Measurements from ENCODE around the gene RAB17.

The RAB17 gene

DNA sequence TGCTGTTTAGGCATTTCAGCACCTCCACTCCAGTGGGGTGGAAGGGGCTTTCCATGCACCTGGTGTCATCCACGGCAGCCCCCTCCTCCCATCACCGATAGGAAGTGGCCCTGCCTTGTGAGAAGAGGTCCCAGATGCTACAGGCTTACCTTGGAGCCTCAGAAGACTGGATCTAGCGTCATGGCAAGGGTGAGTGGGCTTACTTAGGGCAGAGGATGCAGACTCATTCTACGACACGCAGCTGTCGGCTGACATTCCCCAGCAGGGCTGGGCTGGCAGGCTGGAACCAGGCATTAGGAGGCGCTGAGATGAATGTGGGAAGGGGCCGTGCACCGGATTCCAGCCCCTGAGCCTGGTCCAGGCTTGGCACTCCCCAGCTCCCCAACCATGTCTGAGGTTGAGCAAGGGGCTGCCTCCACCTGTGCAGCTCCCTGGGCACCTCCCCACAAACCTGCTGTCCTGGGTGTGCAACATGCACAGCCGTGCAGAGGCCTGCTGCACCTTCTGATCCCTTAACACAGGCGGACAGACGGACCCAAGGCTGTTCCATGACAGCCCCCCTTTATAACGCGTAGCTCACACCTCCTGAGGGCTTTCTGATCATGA lies 25.9 kb downstream of the RAB17 start:
- no peak for DNase-seq (ENCODE audit: low read depth in 2 of 2)

DNA sequence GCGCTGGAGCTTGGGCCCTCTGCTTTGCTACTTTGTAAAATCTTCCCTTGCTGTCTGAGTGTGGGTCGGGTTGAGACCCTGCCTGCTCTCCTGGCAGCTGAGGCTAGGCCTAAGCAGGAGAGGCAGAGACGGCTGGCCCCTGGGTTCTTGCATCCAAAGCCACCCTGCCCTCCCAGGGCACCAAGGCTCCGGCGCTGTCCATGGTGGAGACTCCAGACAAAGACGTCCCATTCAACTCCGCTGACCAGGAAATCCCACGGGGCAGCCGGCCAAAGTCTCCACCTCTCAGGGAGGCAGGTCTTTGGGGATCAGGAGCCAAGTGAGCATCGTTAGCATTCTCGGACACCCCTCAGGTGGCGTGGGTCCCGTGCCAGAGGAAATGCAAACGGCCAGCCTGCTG lies 26.7 kb downstream of the RAB17 start:
- DNase-seq (ENCODE audit: low read depth in 2 of 2): no peak

DNA sequence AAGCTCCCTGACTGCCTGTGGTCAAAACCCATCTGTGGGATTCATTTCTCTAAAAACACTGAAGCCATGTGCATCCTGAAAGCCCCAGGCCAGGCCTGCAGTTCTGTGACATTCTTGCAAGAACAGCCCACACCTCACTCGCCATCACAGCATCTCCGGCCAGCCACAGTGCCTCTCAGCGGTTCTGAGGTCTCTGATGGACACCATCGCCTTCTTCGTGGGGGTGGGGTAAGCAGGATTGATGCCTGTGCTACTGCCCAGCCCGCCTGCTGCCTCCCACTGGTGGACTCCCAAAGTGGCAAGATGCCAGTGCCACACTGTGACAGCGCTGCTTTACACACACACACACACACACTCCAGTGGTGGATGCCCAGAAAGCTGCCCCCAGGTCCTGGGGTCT lies 29.3 kb downstream of the RAB17 start:
- DNase-seq (ENCODE audit: low read depth in 2 of 2): no peak

DNA sequence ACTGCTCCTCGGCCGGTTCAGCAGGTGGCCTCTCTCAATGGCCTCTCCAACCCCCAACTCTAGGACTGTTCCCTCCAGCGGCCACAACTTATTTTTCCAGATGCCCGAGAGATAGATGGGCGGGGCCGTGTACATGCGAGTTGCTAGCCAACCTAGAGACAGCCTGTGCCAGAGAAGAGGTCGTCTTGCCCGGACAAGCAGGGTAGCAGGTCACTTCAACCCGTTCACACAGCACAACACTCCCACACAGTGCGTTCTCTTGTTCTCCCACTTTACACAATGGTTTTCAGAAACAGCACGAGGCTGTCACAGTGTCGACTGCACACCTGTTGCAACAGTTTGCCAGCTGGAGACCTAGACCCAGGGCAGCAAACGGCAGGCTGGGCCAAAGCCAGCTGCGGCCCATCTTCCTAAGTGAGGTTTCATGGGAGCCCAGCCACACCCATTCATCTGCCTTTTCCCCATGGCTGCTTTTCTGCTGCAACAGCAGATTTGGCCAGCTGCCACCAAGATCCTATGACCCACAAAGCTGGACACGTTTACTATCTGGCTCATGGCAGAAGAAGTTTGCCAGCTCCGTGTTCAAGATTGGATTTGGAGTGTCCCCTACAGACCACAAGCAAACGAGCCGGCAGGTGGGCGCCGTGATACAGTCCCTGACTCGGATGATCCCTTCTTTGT lies 31.4 kb downstream of the RAB17 start:
- no peak for DNase-seq (ENCODE audit: low read depth in 2 of 2)

DNA sequence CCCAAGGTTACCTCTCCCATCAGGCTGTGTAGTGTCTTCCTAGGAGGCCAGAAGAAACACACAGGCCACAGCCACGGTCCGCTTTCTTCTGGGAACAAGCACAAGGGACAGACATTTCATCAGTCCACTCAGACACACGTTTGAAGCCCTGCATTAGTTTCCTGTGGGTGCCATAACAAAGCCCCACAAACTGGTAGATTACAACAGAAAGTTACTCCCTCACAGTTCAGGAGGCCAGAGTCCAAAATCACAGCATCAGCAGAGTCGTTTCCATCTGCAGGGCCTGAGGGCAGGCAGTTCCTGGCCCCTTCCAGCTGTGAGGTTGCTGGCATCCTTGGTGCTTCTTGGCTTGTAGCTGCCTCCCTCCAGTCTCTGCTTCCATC lies 32.9 kb downstream of the RAB17 start:
- DNase-seq (ENCODE audit: low read depth in 2 of 2): no peak

DNA sequence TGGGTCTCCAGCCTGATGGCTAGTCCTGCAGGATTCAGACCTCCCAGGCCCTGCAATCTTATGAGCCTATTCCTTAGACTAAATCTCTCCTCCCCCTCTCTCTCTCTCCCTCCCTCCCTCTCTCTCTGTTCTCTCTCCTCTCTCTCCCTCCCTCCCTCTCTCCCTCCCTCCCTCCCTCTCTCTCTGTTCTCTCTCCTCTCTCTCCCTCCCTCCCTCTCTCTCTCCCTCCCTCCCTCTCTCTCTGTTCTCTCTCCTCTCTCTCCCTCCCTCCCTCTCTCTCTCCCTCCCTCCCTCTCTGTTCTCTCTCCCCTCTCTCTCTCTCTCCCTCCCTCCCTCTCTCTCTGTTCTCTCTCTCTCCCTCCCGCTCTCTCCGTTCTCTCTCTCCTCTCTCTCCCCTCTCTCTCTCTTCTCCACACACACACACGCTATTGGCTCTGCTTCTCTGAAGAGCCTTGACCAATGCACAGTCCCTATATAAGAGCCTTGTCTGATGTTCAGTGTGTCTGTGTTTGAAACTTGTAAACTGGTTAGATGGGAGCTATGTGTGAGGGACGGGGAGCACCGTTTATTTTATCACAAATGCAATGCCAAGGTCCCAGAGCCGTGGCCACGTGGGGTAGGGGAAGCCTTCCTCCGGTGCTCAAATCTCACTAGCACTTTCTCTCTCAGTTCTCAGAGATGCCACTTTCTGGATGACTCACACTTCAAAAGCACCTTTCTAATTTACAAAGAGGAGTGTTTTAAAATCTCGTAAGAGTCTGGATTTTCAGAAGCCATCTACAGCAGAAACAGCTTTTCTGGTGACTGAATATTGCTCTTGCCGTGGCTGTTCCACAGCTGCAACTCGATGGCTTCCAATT lies 33.5 kb downstream of the RAB17 start:
- no peak for DNase-seq (ENCODE audit: low read depth in 2 of 2)

DNA sequence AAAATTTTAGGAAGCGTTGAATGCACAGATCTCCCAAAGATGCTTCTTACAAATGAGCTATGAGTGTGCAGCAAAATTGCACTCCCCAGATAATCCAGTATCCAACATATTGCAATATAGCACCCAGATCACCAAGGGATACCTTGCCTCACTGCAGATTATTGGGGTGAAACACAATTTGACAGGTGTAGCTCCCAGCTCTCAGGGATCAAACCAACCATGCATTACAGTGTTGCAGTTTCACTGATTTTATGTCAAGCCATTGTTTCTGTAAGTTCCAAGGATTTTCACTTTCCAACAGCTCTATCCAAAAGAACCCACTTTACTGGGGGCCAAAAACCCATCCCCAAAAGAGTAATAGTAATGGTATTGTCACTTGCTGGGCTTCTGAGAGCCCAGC lies 35.0 kb downstream of the RAB17 start:
- no peak for DNase-seq (ENCODE audit: low read depth in 2 of 2)

DNA sequence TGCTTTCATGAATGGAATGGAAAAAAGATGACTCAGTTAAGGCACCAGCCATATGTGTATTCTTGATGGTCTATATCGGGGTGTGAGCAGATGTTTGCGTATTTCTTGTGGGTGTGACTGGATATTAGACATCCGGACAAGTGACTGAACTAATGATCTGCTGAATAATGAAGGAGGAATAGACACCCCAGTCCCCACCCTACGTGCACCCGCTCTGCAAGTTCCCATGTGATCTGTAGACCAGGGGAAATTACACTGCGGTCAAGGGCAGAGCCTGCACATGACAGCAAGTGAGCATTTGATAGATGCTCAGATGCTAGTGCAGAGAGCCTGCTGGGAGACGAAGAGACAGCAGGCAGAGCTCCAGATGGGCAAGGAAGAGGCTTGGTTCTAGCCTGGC lies 36.6 kb downstream of the RAB17 start:
- DNase-seq (ENCODE audit: low read depth in 2 of 2): no peak

DNA sequence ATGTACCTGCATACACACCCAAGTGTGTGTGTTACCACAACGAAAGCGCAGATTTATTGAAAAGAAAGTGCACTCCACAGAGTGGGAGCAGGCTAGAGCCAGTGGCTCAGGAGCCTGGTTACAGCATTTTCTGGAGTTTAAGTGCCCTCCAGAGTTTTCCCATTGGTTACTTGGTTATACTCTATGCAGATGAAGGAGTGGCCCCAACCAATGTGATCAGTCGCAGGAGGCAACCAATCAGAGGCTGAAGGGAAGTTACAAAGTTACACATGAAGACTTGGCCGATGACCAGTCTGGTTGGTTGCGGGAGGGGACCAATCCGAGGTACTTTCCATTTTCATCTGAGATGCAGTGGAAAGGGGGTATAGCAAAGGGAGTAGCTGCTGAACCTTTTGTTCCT lies 37.6 kb downstream of the RAB17 start:
- no peak for DNase-seq (ENCODE audit: low read depth in 2 of 2)

DNA sequence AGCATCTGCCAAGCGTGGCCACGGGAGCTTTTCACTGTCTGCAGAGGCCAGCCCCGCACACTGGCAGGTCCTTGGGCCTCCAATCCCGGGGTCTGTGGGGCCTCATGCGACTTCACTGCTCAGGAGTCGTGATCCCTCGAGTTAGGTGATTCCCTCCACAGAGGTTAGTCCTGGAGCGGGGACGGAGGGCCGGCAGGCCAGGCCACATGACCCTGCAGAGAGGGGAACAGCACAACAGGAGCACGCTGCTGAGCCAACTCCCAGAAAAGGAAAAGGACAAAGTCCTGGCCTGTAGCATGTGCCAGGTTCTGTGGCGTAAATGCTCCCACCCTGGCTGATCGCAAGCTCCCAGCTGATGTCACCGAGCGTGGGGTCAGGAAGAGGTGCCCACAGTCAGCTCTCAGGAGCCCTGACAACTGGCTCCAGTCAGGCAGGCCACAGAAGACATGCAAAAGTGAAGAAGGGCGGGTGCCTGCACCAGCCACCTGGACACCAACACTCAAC lies 39.4 kb downstream of the RAB17 start:
- no peak for DNase-seq (ENCODE audit: low read depth in 2 of 2)

DNA sequence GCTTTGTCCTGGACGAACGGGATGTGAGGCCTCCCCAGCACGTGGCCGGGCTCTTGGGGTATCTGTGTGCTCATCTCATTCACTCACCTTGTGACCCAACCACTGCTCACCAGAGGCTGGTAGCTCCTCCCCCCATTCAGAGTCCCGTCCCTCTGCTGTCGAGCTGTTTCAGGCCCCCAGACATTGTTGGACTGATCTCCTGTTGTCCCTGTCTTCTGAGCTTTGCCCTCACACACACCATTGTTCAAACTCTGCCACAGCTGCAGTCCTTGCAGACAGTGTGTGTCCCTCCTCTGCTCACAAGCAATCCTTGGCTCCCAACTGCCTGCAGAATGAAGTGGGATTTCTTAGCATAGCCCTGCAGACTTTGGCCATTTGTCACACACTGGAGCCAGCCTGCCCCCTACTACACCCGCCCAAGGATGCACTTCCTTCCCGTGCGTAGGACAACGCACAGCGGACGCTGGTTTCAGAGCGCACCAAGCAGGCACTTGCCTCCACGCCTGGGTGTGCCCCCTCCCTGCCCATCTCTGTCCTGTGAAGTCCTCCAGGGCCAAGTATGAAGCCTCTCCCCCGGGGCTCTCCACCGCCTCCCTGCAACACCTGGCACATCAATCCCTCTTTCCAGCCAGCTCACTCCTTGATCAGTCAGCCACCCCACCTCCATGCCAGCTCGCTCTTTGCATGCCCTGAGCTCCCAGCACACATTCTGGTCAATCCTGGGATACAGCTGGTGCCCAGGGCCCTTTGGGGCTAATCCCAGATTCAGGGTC lies 40.7 kb downstream of the RAB17 start:
- DNase-seq (ENCODE audit: low read depth in 2 of 2): no peak

DNA sequence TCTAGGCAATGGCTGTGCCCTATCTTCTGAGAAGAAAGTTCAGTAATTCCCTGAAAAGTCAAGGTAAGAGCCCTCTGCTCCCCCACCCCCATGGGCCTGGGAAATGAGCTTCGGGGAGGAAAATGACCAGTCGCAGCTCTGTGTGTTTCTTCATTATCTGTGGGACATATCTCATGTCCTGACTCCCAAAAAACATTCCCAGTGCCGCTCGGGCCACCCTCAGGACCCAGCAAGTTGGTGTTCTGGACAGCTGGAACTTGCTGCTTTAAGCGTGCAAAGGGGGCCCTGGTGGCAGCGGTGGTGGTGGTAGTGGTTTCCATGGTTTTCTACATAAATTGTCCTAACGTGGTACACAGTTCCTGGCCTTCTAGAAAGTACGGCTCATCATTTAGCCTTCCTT lies 41.3 kb downstream of the RAB17 start:
- no peak for DNase-seq (ENCODE audit: low read depth in 2 of 2)

DNA sequence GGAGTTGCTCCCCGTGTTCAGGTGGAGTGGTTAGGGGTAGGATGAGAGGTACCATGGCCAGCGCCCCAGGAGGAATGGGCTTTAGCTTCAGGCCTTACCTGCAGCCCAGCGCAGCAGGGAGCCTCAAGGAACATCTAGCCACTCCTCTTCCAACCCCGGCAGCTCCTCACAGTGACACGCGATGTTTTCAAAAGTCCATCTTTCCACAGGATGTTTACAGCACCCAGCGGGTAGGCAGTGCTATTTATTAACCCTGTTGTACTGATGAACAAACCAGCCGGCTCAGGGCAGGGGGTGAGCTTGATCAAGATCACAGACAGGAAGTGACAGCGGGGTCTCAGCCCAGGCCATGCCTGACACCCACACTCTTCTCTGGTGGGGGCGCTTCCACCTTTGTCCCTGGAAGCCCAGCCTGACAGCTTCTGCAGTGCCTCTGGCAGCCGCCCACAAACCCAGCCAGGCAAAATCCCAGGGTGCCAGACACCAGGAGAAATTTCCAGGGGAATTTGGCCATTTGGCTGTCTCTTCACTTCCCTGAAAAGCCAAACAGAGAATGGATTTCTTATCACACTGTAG lies 42.6 kb downstream of the RAB17 start:
- no peak for DNase-seq (ENCODE audit: low read depth in 2 of 2)

DNA sequence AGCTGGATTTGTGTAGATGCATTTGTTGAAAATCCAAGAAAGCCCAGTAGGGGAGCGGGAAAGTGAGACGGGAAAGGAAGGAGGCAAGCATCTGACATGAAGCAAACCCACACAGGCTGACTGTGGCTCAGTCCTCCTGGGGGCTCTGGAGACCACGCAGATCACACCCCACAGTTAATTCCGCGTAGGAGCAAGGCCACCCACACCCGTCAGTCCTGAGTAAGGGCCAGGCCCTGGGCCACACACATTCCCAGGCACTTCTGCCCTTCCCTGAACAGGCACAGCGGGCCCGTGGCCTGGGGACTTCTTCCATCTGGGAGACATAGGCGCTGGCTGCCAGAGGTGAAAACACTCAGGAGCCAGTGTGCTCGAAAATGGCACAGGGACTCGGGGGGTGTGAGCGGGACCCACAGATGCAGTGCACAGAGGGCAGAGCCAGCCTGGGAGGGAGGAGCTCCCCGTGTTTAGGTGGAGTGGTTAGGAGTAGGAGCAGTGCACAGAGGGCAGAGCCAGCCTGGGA lies 43.6 kb downstream of the RAB17 start:
- no peak for DNase-seq (ENCODE audit: low read depth in 2 of 2)

DNA sequence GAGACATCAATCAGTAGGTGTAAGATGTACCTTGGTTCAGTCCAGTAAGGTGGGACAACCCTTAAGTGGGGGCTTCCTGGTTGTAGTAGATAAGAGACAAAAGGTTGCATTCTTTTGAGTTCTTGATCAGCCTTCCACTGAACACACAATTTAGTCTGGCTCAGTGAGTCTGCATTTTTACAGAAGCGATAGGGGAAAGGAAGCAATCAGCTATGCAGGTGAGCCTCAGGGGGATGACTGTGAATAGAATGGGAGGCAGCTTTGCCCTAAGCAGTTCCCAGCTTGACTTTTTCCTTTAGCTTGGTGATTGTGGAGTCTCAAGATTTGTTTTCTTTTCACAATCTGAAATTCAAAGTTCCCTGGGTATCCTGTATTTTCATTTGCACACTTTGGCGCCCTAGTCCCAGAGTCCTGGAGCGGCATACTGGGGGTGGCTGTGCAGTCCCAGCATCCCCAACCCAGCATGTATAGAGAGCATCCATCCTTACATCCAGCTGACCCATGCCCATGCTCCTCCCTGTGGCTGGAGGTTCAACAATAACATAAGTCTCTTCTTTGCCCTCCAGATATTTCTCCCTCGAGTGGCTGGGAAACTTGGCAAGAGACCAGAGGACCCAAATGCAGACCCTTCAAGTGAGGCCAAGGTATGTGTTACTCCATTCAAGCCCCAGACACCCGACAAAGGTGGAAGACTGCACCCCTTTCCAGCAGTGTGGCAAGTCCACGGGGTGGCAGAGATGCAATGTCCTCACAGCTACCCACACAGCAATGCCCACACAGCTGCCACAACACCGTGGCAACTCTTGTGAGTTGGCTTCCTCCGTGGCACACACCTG lies 44.3 kb downstream of the RAB17 start:
- no peak for DNase-seq (ENCODE audit: low read depth in 2 of 2)

DNA sequence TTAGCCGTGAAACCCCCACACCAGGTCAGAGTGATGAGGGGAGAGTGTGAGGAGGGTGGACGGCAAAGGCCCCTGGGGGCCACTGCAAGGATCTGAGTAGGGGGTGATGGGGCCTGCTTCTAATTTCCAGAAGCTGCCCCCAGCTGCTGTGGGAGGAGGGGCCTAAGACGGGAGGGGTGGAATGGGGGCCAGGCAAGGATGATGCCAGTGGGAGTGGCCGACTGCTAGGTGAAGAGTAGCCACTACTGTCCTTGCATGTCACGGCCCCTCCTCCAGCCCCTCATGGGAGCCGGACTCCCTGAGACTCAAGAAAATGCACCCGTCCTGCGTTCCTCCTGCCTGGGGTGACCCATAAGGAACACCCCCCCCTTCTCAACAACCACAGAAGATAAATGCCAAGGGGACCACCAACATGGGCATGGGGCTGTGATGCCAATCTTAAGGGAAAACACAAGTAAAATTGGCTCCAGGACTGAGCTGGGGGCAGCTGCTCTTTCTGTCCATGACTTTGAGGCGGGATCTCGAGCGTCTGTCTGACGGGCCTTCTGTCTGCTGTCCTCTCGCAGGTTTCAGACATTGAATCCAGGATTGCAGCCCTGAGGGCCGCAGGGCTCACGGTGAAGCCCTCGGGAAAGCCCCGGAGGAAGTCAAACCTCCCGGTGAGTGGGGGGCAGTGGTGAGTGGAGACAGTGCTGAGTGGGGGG lies 48.4 kb downstream of the RAB17 start:
- no peak for DNase-seq (ENCODE audit: low read depth in 2 of 2)

DNA sequence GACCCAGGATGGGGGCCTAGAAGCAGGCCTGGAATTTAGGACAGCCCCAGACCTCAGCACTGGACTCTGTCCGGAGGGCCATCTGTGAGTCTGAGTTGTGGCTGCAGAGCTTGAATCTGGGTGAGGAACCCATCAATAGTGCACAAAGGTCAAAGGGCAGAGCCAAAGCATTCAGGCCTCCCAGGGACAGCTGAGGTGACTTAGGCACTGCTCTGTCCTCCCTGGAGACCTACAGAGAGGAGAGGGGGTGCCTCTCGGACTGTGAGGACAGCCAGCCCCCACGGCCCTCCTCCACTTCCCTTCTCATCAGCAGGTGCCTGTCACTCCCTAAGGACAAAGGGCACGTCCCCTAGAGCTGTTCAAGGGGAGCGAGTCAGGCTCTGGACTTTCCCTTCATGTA lies 49.3 kb downstream of the RAB17 start:
- no peak for DNase-seq (ENCODE audit: low read depth in 2 of 2)

DNA sequence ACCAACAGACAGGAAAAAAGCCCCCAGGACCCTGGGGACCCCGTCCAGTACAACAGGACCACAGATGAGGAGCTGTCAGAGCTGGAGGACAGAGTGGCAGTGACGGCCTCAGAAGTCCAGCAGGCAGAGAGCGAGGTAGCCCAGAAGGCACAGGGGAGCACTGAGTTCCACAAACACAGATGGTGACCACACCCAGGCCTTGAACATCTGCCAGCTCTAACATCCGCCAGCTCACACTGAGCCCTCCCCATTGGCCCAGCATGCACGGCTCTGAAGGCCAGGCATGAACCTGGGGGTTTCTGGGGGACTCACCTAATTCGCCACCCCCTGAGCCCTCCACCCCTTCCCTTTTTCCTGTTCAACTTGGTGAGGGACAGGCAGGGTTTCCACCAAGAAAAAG lies 49.7 kb downstream of the RAB17 start:
- DNase-seq (ENCODE audit: low read depth in 2 of 2): no peak

DNA sequence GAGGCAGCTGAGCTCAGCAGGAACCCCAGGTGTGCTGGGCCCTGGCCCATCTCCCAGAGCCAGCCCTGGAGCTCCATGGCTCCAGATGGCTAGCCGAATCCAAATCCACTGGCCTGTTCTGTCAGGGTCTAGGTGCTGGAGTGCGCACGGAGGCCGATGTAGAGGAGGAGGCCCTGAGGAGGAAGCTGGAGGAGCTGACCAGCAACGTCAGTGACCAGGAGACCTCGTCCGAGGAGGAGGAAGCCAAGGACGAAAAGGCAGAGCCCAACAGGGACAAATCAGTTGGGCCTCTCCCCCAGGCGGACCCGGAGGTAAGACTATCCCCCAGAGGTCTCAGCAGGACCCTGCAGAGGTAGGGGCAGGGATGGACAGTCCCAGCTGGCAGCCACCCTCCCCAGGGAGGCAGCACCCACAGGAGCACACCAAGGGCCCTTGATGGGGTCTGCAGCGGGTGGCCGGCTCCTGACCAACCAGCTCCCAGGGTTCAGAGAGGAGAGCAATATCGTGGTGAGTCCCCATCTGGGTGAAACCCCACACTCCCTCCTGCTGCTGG lies 50.2 kb downstream of the RAB17 start:
- no peak for DNase-seq (ENCODE audit: low read depth in 2 of 2)

DNA sequence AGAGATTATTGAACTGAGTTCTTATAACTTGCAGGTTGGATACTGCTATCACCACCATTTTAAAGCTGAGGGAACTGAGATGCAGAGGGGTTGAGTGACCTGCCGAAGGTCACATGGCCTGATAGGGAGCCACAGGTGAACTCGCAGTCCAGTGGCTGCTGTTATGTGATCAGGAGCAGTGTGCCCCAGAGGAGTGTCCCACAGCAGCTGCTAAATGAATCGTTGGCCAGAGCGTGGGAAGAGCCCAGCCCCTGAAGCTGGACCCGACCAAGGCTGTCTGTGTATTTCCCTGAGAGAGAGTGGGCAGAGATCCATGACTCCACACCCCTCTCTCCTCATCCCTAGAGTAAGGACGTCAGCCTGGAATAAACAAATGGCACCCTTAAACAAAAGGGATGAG lies 50.9 kb downstream of the RAB17 start:
- DNase-seq (ENCODE audit: low read depth in 2 of 2): no peak
